SU-DHL-6 (cell line): ENCODE results near the gene AJAP1.
A peak's percentile ranks its signal among the peaks of the same experiment; 100 is the strongest.

Source experiments
- H2AFZ ChIP-seq: fragments of 200-600 bp; sonication (generic); 2 replicates; pipeline ENCODE4 v1.6.1; 2014; ENCODE audit warnings: low read depth, mild to moderate bottlenecking, moderate library complexity, mixed read lengths, antibody characterized with exemption, low read length; ENCODE audit not compliant: severe bottlenecking
- H3F3A ChIP-seq: fragments of 200-600 bp; shearing (Covaris generic); 2 replicates; pipeline ENCODE4 v1.6.0; 2016; ENCODE audit warnings: antibody characterized with exemption, mild to moderate bottlenecking; ENCODE audit not compliant: insufficient read depth
- H3K27ac ChIP-seq: fragments of 200-600 bp; sonication (generic); 2 replicates; pipeline ENCODE4 v1.5.1; 2016; ENCODE audit warnings: low read depth, mild to moderate bottlenecking, low read length, moderate library complexity, mixed read lengths
- H3K27me3 ChIP-seq: fragments of 200-600 bp; sonication (generic), shearing (Covaris generic); 2 replicates; pipeline ENCODE4 v1.6.0; 2014; ENCODE audit warnings: mild to moderate bottlenecking, low read length
- H3K36me3 ChIP-seq: fragments of 200-600 bp; sonication (generic); 2 replicates; pipeline ENCODE4 v1.6.1; 2014; ENCODE audit warnings: mild to moderate bottlenecking, low read length, mixed read lengths
- H3K4me2 ChIP-seq: fragments of 300-600, 200-600 bp; shearing (Covaris generic), sonication (generic); 2 replicates; pipeline ENCODE4 v1.6.0; 2014; ENCODE audit warnings: low read length, low read depth, mild to moderate bottlenecking; ENCODE audit not compliant: poor library complexity, severe bottlenecking
- H3K4me3 ChIP-seq: fragments of 200-600 bp; sonication (generic); 2 replicates; pipeline ENCODE4 v1.5.1; 2014; ENCODE audit warnings: antibody characterized with exemption, low read length, mild to moderate bottlenecking, mixed read lengths; ENCODE audit not compliant: insufficient read depth, poor library complexity, severe bottlenecking
- H3K79me2 ChIP-seq: fragments of 200-600 bp; sonication (generic); 2 replicates; pipeline ENCODE4 v1.6.1; 2014; ENCODE audit warnings: mild to moderate bottlenecking, low read length, moderate library complexity; ENCODE audit not compliant: insufficient read depth
- H3K9ac ChIP-seq: fragments of 200-600 bp; sonication (generic); 2 replicates; pipeline ENCODE4 v1.7.0; 2014; ENCODE audit warnings: mild to moderate bottlenecking, low read length
- H3K9me2 ChIP-seq: fragments of 200-600 bp; sonication (generic); replicated peaks from 2 replicates; pipeline ENCODE4 v1.6.1; 2014; ENCODE audit warnings: low read length; ENCODE audit not compliant: insufficient read depth
- H3K9me3 ChIP-seq: fragments of 200-600 bp; sonication (generic); 2 replicates; pipeline ENCODE4 v1.6.1; 2014; ENCODE audit warnings: low read length, mixed read lengths; ENCODE audit not compliant: insufficient read depth
- H4K20me1 ChIP-seq: fragments of 200-600 bp; sonication (generic); 2 replicates; pipeline ENCODE4 v1.6.1; 2014; ENCODE audit warnings: low read depth, mild to moderate bottlenecking, antibody characterized with exemption, low read length, moderate library complexity, mixed read lengths
- CTCF ChIP-seq: fragments of 200-600 bp; sonication (generic); IDR thresholded peaks from one replicate; pipeline ENCODE4 v1.5.1; 2017; ENCODE audit warnings: antibody characterized with exemption, mild to moderate bottlenecking, low read length, moderate library complexity; ENCODE audit not compliant: insufficient read depth, poor library complexity, severe bottlenecking
- EZH2phosphoT487 ChIP-seq: fragments of 200-600 bp; sonication (generic), shearing (Covaris generic); conservative IDR thresholded peaks from 2 replicates; pipeline ENCODE4 v1.6.1; 2018; ENCODE audit warnings: mild to moderate bottlenecking, antibody characterized with exemption, low read length, moderate library complexity, mixed read lengths

The AJAP1 gene

DNA sequence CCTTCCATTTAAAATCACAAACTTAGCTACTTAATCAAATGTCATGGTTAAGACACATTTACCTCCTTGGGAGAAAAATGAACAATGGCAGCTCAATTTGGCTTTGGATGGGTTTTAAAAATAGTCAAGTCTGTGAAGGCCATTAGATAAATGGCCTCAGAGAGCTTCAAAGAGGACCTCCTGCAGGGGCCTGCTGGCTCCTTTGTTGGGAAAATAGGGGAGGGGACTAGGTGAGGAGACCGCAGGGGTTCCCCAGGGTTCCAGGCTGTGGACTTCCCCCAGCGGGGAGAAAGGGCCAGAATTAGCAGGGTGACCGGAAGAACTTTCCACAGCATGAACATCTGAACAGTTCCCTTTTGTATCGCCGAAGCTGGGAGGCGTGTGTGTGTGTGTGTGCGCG, 3.4 kb upstream of the AJAP1 start:
- Histone ChIP-seq H3K36me3 (no peaks in the 10 kb centered on the region), H3F3A (no peaks in the 10 kb centered on the region)

DNA sequence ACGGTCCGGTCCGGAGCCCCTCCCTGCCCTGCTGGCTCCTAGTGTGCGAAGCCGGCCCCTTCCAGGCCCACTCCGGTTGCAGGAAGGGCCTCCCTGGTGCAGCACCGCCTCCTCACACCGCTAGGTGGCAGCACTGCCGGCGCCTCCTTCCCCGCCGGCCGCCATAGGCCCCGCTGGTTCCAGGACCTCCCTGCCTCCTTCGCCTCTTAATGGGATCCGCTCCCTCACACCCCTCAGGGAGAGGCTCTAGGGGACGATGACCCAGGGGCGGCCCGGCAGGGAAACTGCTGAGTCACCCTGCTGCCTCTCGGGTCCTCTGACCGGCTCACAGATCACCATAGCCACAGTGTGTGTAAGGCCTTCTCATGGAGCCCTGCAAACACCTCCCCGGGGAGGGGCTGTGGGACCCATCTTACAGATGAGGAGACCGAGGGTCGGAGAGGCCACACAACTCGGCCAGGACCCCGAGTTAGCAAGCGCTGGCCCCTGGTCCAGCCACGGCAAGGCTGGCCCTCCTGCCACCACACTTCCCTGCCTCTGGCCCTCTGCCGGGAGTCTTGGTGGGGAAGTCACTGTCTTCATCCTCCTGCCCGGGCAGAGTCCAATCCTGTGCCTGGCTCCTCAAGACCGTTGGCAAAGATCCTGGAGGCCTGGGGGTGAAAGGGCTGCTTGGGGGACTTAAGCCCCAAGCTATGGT, 1.6 kb upstream of the AJAP1 start:
- Histone ChIP-seq H3K4me2 (no peak overlapping the region), H3K4me3 (no peak overlapping the region), H3K9me2 (no peaks in the 10 kb centered on the region), H3K27ac (no peak overlapping the region), H3K9ac (no peak overlapping the region), H3F3A (no peaks in the 10 kb centered on the region), H2AFZ (no peak overlapping the region), H3K36me3 (no peaks in the 10 kb centered on the region), H3K79me2 (no peaks in the 10 kb centered on the region), H3K27me3 (no peaks in the 10 kb centered on the region), H3K9me3 (no peaks in the 10 kb centered on the region), H4K20me1 (no peaks in the 10 kb centered on the region)
- TF ChIP-seq EZH2phosphoT487 (no peak), CTCF (peak; percentile 41)

More for the DNA sequence above, 3.4 kb upstream of the AJAP1 start:
- H3K9me3 ChIP-seq = no peaks in the 10 kb centered on the region
- no peaks in the 10 kb centered on the region for H3K79me2 ChIP-seq
- H3K9ac ChIP-seq = no peak overlapping the region
- no peak overlapping the region for H3K27ac ChIP-seq
- H3K27me3 ChIP-seq = no peaks in the 10 kb centered on the region
- H4K20me1 ChIP-seq = no peaks in the 10 kb centered on the region
- no peak for TF ChIP-seq CTCF
- no peak for TF ChIP-seq EZH2phosphoT487
- no peak overlapping the region for H3K4me2 ChIP-seq
- no peak overlapping the region for H2AFZ ChIP-seq
- no peak overlapping the region for H3K4me3 ChIP-seq
- no peaks in the 10 kb centered on the region for H3K9me2 ChIP-seq

DNA sequence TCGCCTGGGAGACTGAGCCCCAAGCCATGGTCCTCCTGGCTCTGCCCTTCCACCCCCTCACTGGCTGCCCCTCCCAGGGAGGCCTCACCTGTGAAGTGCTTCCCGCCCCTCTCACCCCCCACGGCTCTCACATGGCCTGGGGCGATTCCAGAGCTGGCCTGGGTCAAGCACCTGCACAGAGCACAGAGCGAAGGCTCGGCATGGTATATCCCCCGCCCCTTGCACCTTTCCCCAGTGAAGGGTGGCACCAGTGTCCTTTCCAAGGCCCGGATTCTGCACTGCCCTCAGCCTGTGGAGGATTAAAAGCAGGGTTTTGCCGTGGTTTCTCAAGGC, 1.1 kb upstream of the AJAP1 start:
- Histone ChIP-seq H4K20me1 (no peaks in the 10 kb centered on the region), H2AFZ (no peak overlapping the region), H3K4me2 (no peak overlapping the region), H3K9me2 (no peaks in the 10 kb centered on the region), H3K36me3 (no peaks in the 10 kb centered on the region), H3K9ac (no peak overlapping the region), H3F3A (no peaks in the 10 kb centered on the region), H3K9me3 (no peaks in the 10 kb centered on the region), H3K27me3 (no peaks in the 10 kb centered on the region), H3K4me3 (no peak overlapping the region), H3K79me2 (no peaks in the 10 kb centered on the region), H3K27ac (no peak overlapping the region)
- no peak for TF ChIP-seq CTCF
- TF ChIP-seq EZH2phosphoT487 = no peak
